ENCODE measurements around the gene ZMIZ1. TPM values are rescaled to one million over a fixed set of nuclear protein-coding genes. Genes with fewer than 3 reads are reported as not detected.

Gene ZMIZ1
- total and polyA plus RNA-seq, 4 donors = 3.9 to 19.1 (median 9.8) TPM

- no peak for DNase-seq (ENCODE audit: low spot score)
- Histone ChIP-seq H3K9me3 (ENCODE audit: control insufficient read depth in 4 of 4, low read length in 3 of 4) (no peaks in the 10 kb centered on the region), H3K4me3 (ENCODE audit: low read depth in 1 of 3, low read length in 3 of 3) (no peak overlapping the region), H3K9ac (ENCODE audit: low read depth in 1 of 2, low read length in 2 of 2) (no peak overlapping the region), H3K36me3 (ENCODE audit: control insufficient read depth in 4 of 4, insufficient read depth in 3 of 4, low read depth in 1 of 4, low read length in 3 of 4) (no peaks in the 10 kb centered on the region), H3K27me3 (ENCODE audit: control insufficient read depth in 4 of 4, insufficient read depth in 4 of 4, low read length in 3 of 4) (no peaks in the 10 kb centered on the region), H3K4me1 (ENCODE audit: control insufficient read depth in 4 of 4, insufficient read depth in 4 of 4, low read length in 3 of 4) (peaks cover 24 to 60% (median 45%) of the 10 kb centered on the region in 4 donors), H3K27ac (ENCODE audit: low read depth in 1 of 2, low read length in 2 of 2) (no peak overlapping the region)
- 84% methylated on average over 5 of the region's 5 CpGs for WGBS
- no peak for TF ChIP-seq FOXA1 (IDR thresholded peaks at IDR 0.05)
- TF ChIP-seq YY1 (IDR thresholded peaks at IDR 0.05) = no peak
- TF ChIP-seq RXRA (IDR thresholded peaks at IDR 0.05) = no peak
Measured at GRCh38 chr10:79107736-79108264, 39.0 kb downstream of the ZMIZ1 start.

- Histone ChIP-seq H3K27ac (ENCODE audit: low read depth in 1 of 2, low read length in 2 of 2) (no peak overlapping the region), H3K9ac (ENCODE audit: low read depth in 1 of 2, low read length in 2 of 2) (no peak overlapping the region), H3K27me3 (ENCODE audit: control insufficient read depth in 4 of 4, insufficient read depth in 4 of 4, low read length in 3 of 4) (no peaks in the 10 kb centered on the region), H3K4me1 (ENCODE audit: control insufficient read depth in 4 of 4, insufficient read depth in 4 of 4, low read length in 3 of 4) (peaks cover 25 to 60% (median 49%) of the 10 kb centered on the region in 4 donors), H3K36me3 (ENCODE audit: control insufficient read depth in 4 of 4, insufficient read depth in 3 of 4, low read depth in 1 of 4, low read length in 3 of 4) (no peaks in the 10 kb centered on the region), H3K9me3 (ENCODE audit: control insufficient read depth in 4 of 4, low read length in 3 of 4) (no peaks in the 10 kb centered on the region), H3K4me3 (ENCODE audit: low read depth in 1 of 3, low read length in 3 of 3) (no peak overlapping the region)
- TF ChIP-seq FOXA2 (IDR thresholded peaks at IDR 0.05) (no peak), RAD21 (IDR thresholded peaks at IDR 0.05) (no peak), HNF4A (conservative IDR thresholded peaks at IDR 0.05) (no peak), TAF1 (conservative IDR thresholded peaks at IDR 0.05) (no peak), NR2F2 (IDR thresholded peaks at IDR 0.05) (no peak), FOXA1 (IDR thresholded peaks at IDR 0.05) (no peak), EGR1 (IDR thresholded peaks at IDR 0.05; ENCODE audit: low read depth in 2 of 2) (no peak), YY1 (IDR thresholded peaks at IDR 0.05) (no peak), GABPA (IDR thresholded peaks at IDR 0.05 in 1 of 2, conservative IDR thresholded peaks at IDR 0.05 in 1 of 2) (no peak), CTCF (IDR thresholded peaks at IDR 0.05; ENCODE audit: low read depth, low read length, missing input control) (no peak), RXRA (IDR thresholded peaks at IDR 0.05) (no peak), HNF4G (IDR thresholded peaks at IDR 0.05) (no peak), SP1 (IDR thresholded peaks at IDR 0.05) (no peak), ATF3 (IDR thresholded peaks at IDR 0.05) (no peak), JUND (IDR thresholded peaks at IDR 0.05) (no peak)
- TF ChIP-seq, protein P1, sequence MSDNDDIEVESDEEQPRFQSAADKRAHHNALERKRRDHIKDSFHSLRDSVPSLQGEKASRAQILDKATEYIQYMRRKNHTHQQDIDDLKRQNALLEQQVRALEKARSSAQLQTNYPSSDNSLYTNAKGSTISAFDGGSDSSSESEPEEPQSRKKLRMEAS (IDR thresholded peaks at IDR 0.05) = no peak
- TF ChIP-seq, protein P2, sequence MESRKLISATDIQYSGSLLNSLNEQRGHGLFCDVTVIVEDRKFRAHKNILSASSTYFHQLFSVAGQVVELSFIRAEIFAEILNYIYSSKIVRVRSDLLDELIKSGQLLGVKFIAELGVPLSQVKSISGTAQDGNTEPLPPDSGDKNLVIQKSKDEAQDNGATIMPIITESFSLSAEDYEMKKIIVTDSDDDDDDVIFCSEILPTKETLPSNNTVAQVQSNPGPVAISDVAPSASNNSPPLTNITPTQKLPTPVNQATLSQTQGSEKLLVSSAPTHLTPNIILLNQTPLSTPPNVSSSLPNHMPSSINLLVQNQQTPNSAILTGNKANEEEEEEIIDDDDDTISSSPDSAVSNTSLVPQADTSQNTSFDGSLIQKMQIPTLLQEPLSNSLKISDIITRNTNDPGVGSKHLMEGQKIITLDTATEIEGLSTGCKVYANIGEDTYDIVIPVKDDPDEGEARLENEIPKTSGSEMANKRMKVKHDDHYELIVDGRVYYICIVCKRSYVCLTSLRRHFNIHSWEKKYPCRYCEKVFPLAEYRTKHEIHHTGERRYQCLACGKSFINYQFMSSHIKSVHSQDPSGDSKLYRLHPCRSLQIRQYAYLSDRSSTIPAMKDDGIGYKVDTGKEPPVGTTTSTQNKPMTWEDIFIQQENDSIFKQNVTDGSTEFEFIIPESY (IDR thresholded peaks at IDR 0.05) = no peak
- TF ChIP-seq, protein P3, sequence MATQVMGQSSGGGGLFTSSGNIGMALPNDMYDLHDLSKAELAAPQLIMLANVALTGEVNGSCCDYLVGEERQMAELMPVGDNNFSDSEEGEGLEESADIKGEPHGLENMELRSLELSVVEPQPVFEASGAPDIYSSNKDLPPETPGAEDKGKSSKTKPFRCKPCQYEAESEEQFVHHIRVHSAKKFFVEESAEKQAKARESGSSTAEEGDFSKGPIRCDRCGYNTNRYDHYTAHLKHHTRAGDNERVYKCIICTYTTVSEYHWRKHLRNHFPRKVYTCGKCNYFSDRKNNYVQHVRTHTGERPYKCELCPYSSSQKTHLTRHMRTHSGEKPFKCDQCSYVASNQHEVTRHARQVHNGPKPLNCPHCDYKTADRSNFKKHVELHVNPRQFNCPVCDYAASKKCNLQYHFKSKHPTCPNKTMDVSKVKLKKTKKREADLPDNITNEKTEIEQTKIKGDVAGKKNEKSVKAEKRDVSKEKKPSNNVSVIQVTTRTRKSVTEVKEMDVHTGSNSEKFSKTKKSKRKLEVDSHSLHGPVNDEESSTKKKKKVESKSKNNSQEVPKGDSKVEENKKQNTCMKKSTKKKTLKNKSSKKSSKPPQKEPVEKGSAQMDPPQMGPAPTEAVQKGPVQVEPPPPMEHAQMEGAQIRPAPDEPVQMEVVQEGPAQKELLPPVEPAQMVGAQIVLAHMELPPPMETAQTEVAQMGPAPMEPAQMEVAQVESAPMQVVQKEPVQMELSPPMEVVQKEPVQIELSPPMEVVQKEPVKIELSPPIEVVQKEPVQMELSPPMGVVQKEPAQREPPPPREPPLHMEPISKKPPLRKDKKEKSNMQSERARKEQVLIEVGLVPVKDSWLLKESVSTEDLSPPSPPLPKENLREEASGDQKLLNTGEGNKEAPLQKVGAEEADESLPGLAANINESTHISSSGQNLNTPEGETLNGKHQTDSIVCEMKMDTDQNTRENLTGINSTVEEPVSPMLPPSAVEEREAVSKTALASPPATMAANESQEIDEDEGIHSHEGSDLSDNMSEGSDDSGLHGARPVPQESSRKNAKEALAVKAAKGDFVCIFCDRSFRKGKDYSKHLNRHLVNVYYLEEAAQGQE (IDR thresholded peaks at IDR 0.05) = no peak
- no peak for DNase-seq (ENCODE audit: low spot score)
- 73% methylated on average over 6 of the region's 6 CpGs for WGBS
Measured at GRCh38 chr10:79108728-79109127, 40.0 kb downstream of the ZMIZ1 start.
